Hematopoietic multipotent progenitor cell treated with erythropoietin and hydrocortisone succinate and interleukin-3 and kit ligand, for 8 days (in vitro differentiated cells): ENCODE results near the gene PPP1R16B.

ENCODE experiments used
- DNase-seq: peaks from one replicate; pipeline ENCODE4 v3.0.0-alpha.2; 2015

PPP1R16B gene

GRCh38 chr20:38805502-38805957 is at the start of gene PPP1R16B:
Gene PPP1R16B, plus strand, starts transcription at chr20:38805697. Its CDS starts 30,229 bp downstream, at chr20:38835926.
- peak; percentile 25 for DNase-seq

GRCh38 chr20:38757145-38757775 is 48.2 kb upstream of the PPP1R16B start:
- peak; percentile 36 for DNase-seq

GRCh38 chr20:38759106-38759505 is 46.4 kb upstream of the PPP1R16B start:
- DNase-seq = no peak

GRCh38 chr20:38760978-38761377 is 44.5 kb upstream of the PPP1R16B start:
- DNase-seq = no peak

GRCh38 chr20:38762174-38762573 is 43.3 kb upstream of the PPP1R16B start:
- no peak for DNase-seq

- DNase-seq = no peak
Observed at GRCh38 chr20:38763616-38764015, 41.9 kb upstream of the PPP1R16B start.

- peak; percentile 51 for DNase-seq
Observed at GRCh38 chr20:38764567-38765318, 40.8 kb upstream of the PPP1R16B start.

- DNase-seq = no peak
Observed at GRCh38 chr20:38766071-38766470, 39.4 kb upstream of the PPP1R16B start.

- DNase-seq = no peak
Observed at GRCh38 chr20:38769376-38770295, 35.9 kb upstream of the PPP1R16B start.

GRCh38 chr20:38770546-38770945 is 35.0 kb upstream of the PPP1R16B start:
- DNase-seq = no peak

GRCh38 chr20:38770970-38771369 is 34.5 kb upstream of the PPP1R16B start:
- no peak for DNase-seq

GRCh38 chr20:38771621-38772020 is 33.9 kb upstream of the PPP1R16B start:
- DNase-seq = no peak

- no peak for DNase-seq
Observed at GRCh38 chr20:38774167-38774566, 31.3 kb upstream of the PPP1R16B start.

GRCh38 chr20:38776363-38776762 is 29.1 kb upstream of the PPP1R16B start:
- no peak for DNase-seq

- no peak for DNase-seq
Observed at GRCh38 chr20:38779247-38780097, 26.0 kb upstream of the PPP1R16B start.

- no peak for DNase-seq
Observed at GRCh38 chr20:38782275-38782674, 23.2 kb upstream of the PPP1R16B start.

- no peak for DNase-seq
Observed at GRCh38 chr20:38787870-38788269, 17.6 kb upstream of the PPP1R16B start.

- DNase-seq = no peak
Observed at GRCh38 chr20:38789503-38790199, 15.8 kb upstream of the PPP1R16B start.

- peak; percentile 69 for DNase-seq
Observed at GRCh38 chr20:38790200-38791053, 15.1 kb upstream of the PPP1R16B start.

- no peak for DNase-seq
Observed at GRCh38 chr20:38791291-38791690, 14.2 kb upstream of the PPP1R16B start.

GRCh38 chr20:38791940-38792339 is 13.6 kb upstream of the PPP1R16B start:
- no peak for DNase-seq
